Stimulated activated naive B cell treated with anti-CD40 and anti-IgM and Interleukin-4, amounts not matched to agents 10 μg/mL and 1 μg/mL and 100 μg/mL, for 72 hours (primary cell): ENCODE data around the gene CWC25.

Experiments used
- ATAC-seq, 2 donors: fragments of 150-1000 bp; cut with Tn5 transposase; replicated peaks; 2 replicates each; pipeline ENCODE4 v1.10.0; 2021; ENCODE audit warnings: moderate library complexity in 1 of 2
- DNase-seq: peaks from one replicate; pipeline ENCODE4 v3.0.0; 2021
- H3K27ac Mint-ChIP-seq: one replicate; pipeline ENCODE4 v1.8.0; 2022; ENCODE audit warnings: mild to moderate bottlenecking, mixed read lengths
- H3K27me3 Mint-ChIP-seq, 2 donors: one replicate each; pipeline ENCODE4 v1.8.0; 2022; ENCODE audit warnings: mixed read lengths in 2 of 2
- H3K36me3 Mint-ChIP-seq, 2 donors: one replicate each; pipeline ENCODE4 v1.8.0; 2022; ENCODE audit warnings: mixed read lengths in 2 of 2, mild to moderate bottlenecking in 1 of 2
- H3K4me1 Mint-ChIP-seq, 2 donors: one replicate each; pipeline ENCODE4 v1.8.0; 2022; ENCODE audit warnings: mixed read lengths in 2 of 2, mild to moderate bottlenecking in 1 of 2
- H3K4me3 Mint-ChIP-seq, 2 donors: one replicate each; pipeline ENCODE4 v1.8.0; 2022; ENCODE audit warnings: mild to moderate bottlenecking in 2 of 2, mixed read lengths in 2 of 2, moderate library complexity in 1 of 2
- H3K9me3 Mint-ChIP-seq, 2 donors: one replicate each; pipeline ENCODE4 v1.8.0; 2022; ENCODE audit warnings: mixed read lengths in 2 of 2, mild to moderate bottlenecking in 1 of 2

Gene CWC25

DNA sequence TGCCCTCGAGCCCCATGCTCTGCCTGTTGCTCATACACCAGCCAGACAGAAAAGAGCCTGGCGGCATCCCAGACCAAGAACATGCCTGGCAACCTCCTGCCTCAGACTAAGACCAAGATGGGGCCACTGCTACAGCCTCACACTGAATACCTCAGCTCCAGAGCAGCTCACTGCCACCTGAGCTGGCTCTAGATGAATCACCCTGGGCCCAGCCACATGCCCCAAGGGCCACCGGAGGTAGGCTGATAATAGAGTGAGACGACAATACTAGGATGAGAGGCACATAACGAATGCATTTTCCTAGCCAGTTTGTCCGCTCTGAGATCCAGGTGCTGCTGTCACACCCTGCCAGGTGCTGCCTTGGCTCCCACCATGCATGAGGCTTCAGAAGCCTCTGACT is 38.7 kb downstream of the CWC25 start:
- no peak overlapping the region for H3K27ac Mint-ChIP-seq
- no peak overlapping the region for H3K4me3 Mint-ChIP-seq
- peaks cover 8 to 38% of the 10 kb centered on the region in 2 donors for H3K36me3 Mint-ChIP-seq
- H3K9me3 Mint-ChIP-seq: no peaks in the 10 kb centered on the region
- DNase-seq: no peak
- ATAC-seq: no peak
- H3K27me3 Mint-ChIP-seq: no peaks in the 10 kb centered on the region
- H3K4me1 Mint-ChIP-seq: peaks cover 3 to 9% of the 10 kb centered on the region in 2 donors

DNA sequence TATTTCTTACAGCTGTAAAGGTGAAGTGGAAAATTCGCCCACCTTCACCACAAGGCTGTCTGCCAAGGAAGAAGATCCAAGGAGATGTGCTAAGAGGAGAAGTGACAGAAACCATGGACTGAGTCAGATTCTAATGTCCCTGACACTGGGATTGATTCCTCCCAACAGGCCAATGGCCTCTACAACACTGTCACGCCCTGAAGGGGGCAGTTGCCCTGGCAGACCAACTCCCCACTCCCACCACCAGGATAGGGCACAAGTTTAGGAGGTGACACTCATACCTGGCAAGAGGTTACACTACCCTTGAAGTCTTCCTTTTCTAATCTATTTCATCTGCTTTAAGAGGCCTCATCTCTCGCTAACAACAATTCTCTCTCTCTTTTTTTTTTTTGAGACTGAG is 41.9 kb downstream of the CWC25 start:
- Mint-ChIP-seq H3K4me3 (no peak overlapping the region), H3K27me3 (no peaks in the 10 kb centered on the region), H3K9me3 (no peaks in the 10 kb centered on the region), H3K4me1 (peaks cover 0 to 2% of the 10 kb centered on the region in 2 donors), H3K36me3 (peaks cover 17 to 50% of the 10 kb centered on the region in 2 donors), H3K27ac (no peak overlapping the region)
- ATAC-seq: no peak
- DNase-seq: no peak

DNA sequence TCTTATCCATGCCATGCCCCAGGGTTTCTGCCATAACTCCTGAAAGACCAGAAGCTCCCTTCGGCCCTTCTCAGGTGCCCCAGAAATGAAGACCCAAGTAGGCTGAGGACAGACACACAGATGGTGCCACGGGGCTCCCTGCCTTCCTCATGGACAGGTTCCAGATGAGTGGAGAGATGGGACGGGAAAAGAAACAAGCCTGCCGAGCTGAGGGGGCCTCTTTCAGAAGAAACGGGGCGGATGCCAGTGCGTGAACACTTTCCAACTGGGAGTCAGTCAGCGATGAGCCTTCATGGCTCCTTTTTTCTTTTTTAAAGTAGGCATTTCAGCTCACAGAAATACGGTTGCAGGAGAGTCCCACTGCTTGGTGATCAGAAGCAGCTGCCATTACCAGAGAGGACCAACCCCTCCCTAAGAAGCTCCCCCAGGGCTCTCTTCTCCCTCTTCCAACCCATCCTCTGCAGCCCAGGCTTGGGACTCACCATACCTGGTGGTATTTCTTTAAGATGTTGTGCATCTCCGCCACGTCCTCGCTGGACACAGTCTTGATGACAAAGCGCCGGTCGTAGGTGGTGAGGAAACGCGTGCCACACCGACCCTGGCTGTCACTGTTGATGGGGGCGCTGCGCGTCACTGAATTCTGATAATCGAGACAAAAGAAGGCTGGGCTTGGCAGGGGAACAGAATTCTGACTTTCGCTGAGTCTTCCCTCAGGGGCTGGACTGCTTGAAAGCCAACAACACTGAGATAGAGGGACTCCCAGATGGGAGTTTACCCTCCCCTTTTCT is 45.0 kb downstream of the CWC25 start:
- DNase-seq: no peak
- peak overlapping the region; percentile 62 for H3K27ac Mint-ChIP-seq
- no peaks in the 10 kb centered on the region for H3K27me3 Mint-ChIP-seq
- no peak overlapping the region for H3K4me3 Mint-ChIP-seq
- ATAC-seq: no peak
- no peaks in the 10 kb centered on the region for H3K4me1 Mint-ChIP-seq
- H3K36me3 Mint-ChIP-seq: peaks cover 19 to 44% of the 10 kb centered on the region in 2 donors
- no peaks in the 10 kb centered on the region for H3K9me3 Mint-ChIP-seq

DNA sequence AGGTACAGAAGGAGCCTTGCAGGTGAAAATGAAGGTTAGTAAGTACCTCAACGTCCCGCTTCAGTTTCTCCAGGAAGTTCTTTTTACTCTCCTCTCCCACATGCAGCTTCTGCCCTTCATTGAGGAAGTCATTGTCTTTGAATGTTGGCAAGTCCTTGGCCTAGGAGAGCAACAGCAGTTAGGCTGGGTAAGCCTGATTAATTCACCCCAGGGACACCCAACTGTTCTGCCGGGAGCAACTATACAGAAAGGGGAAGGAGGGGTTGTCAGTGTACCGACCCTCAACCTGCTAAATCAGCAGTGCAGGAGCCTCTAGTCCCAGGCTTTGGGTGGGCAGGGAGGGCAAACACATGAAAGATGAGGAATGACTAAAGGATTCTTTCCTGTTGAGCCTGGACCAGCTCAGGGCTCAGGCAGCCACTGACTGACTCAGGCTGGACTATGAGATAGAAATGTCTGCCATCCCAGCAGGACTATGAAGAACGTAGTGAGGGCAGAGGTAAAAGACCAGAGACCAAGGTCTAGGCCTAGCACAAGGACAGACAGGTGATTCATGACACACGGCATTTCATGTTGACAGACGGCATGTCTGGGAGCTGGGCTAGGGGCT is 47.4 kb downstream of the CWC25 start:
- DNase-seq (no peak), ATAC-seq (no peak)
- no peaks in the 10 kb centered on the region for H3K4me1 Mint-ChIP-seq
- no peak overlapping the region for H3K4me3 Mint-ChIP-seq
- H3K27me3 Mint-ChIP-seq: no peaks in the 10 kb centered on the region
- no peaks in the 10 kb centered on the region for H3K9me3 Mint-ChIP-seq
- peaks cover 30 to 47% of the 10 kb centered on the region in 2 donors for H3K36me3 Mint-ChIP-seq
- no peak overlapping the region for H3K27ac Mint-ChIP-seq

DNA sequence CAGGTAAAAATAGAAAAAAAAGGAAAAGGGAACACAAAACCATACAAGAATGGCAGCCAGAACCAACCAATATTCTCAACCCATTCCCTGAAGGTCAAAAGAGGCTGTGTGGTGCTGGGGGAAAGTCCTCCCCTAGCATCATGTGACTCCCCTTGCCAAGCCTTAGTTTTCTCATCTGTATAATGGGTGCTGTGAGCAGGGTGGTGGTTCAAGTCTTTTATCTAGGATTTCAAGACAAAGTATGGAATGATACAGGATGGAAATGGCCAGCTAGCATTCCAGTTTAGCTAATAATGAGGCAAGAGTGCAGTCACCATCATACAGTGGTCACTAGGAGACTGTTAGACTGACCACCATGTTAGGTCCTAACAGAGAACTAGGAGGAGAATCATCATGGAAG is 51.9 kb downstream of the CWC25 start:
- DNase-seq: no peak
- Mint-ChIP-seq H3K9me3 (no peaks in the 10 kb centered on the region), H3K4me3 (no peak overlapping the region), H3K36me3 (peaks cover 38 to 51% of the 10 kb centered on the region in 2 donors), H3K4me1 (no peaks in the 10 kb centered on the region), H3K27ac (no peak overlapping the region), H3K27me3 (no peaks in the 10 kb centered on the region)
- ATAC-seq: no peak

DNA sequence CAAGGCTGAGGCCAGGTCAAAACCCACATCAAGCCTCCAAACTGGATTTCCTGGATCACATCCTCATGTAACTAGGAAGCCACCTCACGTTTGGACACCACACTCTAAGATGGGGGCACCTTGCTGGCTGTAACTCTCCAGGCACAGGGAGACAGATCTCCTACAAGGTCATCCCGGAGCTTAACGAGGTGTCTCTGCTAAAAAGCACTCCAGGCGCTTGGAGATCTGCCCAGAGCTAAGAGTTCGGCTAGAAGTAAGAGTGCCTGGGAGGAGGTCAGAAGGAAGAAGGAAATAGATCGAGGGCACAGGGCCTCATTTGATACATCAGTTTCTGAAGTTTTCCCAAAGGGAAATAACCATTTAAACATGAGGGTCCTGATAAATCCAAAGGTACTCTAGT is 56.7 kb downstream of the CWC25 start:
- no peaks in the 10 kb centered on the region for H3K9me3 Mint-ChIP-seq
- H3K27me3 Mint-ChIP-seq: no peaks in the 10 kb centered on the region
- DNase-seq (no peak), ATAC-seq (no peak)
- peaks cover 0 to 6% of the 10 kb centered on the region in 2 donors for H3K4me1 Mint-ChIP-seq
- peak overlapping the region; percentile 33 for H3K27ac Mint-ChIP-seq
- H3K36me3 Mint-ChIP-seq: peaks cover 52 to 73% of the 10 kb centered on the region in 2 donors
- no peak overlapping the region for H3K4me3 Mint-ChIP-seq

DNA sequence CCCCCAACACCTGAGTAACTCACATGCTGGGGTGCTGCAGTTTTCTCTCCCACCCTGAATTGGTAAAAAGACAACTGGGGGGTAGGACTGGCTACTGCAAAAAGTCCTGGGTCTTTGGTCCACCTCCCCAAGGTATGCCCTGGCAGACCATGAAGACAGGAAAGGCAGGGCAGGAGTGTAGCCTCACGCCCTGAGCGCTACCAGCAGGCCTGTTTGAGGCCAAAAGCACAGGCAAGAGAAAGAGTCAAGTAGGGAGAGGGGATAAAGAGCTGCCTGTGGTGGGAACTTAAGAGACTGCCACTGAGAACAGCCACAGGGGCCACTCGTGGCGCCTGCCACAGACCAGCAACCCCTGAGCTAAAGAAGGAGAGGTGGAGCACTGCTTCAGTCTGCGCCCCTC is 58.8 kb downstream of the CWC25 start:
- H3K4me3 Mint-ChIP-seq: no peak overlapping the region
- H3K4me1 Mint-ChIP-seq: peaks cover 4 to 8% of the 10 kb centered on the region in 2 donors
- H3K27me3 Mint-ChIP-seq: no peaks in the 10 kb centered on the region
- H3K9me3 Mint-ChIP-seq: no peaks in the 10 kb centered on the region
- ATAC-seq (no peak), DNase-seq (no peak)
- H3K36me3 Mint-ChIP-seq: peaks cover 48 to 71% of the 10 kb centered on the region in 2 donors
- peak overlapping the region; percentile 56 for H3K27ac Mint-ChIP-seq

DNA sequence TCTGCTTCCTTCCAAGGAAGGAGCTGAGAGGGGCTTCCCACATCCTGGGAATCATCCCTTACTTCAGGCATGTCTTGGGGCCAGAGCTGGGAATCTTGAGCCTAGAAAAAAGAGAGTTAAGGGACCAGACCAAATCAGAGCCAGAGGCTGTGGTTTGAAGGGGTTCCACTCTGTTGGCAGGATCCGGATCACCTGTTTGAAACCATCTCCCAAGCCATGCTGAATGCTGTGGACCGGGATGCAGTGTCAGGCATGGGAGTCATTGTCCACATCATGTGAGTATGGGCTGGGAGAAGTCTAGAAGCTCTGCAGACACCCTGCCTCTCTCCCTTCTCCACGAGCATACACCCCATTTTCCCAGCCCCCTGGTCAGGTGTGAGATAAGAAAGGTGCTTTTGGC is 62.9 kb downstream of the CWC25 start:
- H3K4me3 Mint-ChIP-seq: no peak overlapping the region
- H3K27me3 Mint-ChIP-seq: no peaks in the 10 kb centered on the region
- peaks cover 6 to 8% of the 10 kb centered on the region in 2 donors for H3K4me1 Mint-ChIP-seq
- ATAC-seq: no peak
- H3K36me3 Mint-ChIP-seq: peaks cover 33 to 62% of the 10 kb centered on the region in 2 donors
- DNase-seq: no peak
- peak overlapping the region; percentile 65 for H3K27ac Mint-ChIP-seq
- H3K9me3 Mint-ChIP-seq: no peaks in the 10 kb centered on the region

DNA sequence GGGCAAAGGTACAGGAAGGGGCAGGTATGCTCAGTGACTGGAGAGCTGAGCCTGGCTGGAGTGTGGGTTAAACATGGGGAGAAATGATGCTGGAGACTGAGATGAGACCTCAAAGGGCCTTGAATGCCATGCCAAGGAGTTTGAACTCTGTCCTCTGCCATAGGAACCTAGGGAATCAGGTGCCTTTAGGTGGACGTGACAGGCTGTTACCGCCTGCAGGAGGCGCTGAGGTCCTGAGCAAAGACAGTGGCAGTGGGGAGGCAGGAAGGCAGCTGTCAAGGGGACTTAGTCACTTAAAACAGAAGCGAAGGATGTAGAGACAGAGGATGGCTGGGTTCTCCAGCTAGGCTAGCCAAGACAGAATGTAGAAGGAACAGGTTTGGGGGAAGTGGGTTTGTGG is 63.5 kb downstream of the CWC25 start:
- Mint-ChIP-seq H3K4me3 (no peak overlapping the region), H3K36me3 (peaks cover 26 to 56% of the 10 kb centered on the region in 2 donors), H3K27ac (no peak overlapping the region), H3K4me1 (peaks cover 6 to 8% of the 10 kb centered on the region in 2 donors), H3K27me3 (no peaks in the 10 kb centered on the region), H3K9me3 (no peaks in the 10 kb centered on the region)
- ATAC-seq (no peak), DNase-seq (no peak)

DNA sequence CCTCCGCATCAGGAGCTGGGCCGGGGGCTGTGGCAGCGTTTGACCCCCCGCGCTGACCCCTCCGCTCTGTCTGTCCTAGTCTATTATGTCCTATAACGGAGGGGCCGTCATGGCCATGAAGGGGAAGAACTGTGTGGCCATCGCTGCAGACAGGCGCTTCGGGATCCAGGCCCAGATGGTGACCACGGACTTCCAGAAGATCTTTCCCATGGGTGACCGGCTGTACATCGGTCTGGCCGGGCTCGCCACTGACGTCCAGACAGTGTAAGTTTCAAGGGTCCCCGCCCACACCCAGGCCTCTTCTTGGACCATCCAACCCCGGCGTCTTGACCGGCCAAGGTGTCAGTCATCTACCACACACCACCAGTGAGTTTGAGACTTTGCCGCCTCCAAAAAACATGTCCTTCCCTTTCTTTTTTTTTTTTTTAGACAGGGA is 72.0 kb downstream of the CWC25 start:
- no peak for ATAC-seq
- DNase-seq: no peak
- Mint-ChIP-seq H3K4me3 (peak overlapping the region; percentile 95 to 97), H3K36me3 (peaks cover 21 to 27% of the 10 kb centered on the region in 2 donors), H3K9me3 (no peaks in the 10 kb centered on the region), H3K4me1 (peaks cover 26 to 40% of the 10 kb centered on the region in 2 donors), H3K27me3 (peaks cover 18 to 22% of the 10 kb centered on the region in 2 donors), H3K27ac (peak overlapping the region; percentile 97)

DNA sequence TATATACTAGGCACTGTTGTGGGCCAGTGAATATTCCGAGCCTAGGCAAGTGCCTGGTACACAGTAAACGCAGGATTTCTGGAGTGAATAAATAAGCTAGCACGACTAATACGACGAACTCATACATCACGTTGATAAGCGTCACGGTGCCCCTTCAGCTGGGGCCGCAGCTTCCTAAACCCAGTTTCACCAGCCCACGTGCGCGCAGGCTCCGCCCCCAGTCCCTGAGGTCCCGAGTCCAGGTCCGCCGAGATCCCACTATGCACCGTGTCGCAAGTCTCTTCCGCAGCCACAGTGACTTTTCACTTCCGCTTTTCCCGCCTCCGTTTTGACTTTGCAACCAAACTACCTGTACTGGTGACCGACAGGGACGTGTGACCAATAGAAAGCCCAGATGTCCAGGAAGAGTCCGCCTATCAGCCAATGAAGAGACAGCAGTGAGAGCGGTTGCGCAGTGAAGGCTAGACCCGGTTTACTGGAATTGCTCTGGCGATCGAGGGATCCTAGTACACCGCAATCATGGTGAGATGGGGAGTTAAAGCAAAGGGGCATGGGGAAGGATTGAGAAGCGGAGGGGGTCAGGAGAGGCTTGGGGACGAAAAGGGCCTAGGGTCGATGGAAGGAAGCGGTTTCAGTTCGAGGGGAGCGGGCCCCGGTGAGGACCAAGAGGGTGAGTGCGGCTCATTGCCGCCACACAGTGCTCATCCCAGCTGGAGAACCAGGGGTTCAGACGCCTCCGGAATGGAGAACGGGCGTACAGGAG is 72.6 kb downstream of the CWC25 start, which contains the start of gene PSMB3:
TSS of gene PSMB3 (plus strand) at position 434 of the 763 bp plus-strand sequence. CDS start at position 520, 86 bp downstream.
- H3K4me3 Mint-ChIP-seq: peak within 1 kb of the TSS; percentile 95 to 97
- no peaks in the 10 kb centered on the region for H3K9me3 Mint-ChIP-seq
- ATAC-seq (peak; percentile 89 to 91), DNase-seq (peak; percentile 98)
- peaks cover 30 to 44% of the 10 kb centered on the region in 2 donors for H3K4me1 Mint-ChIP-seq
- peak within 1 kb of the TSS; percentile 97 for H3K27ac Mint-ChIP-seq
- H3K36me3 Mint-ChIP-seq: peaks cover 21 to 27% of the 10 kb centered on the region in 2 donors
- peaks cover 22 to 27% of the 10 kb centered on the region in 2 donors for H3K27me3 Mint-ChIP-seq

DNA sequence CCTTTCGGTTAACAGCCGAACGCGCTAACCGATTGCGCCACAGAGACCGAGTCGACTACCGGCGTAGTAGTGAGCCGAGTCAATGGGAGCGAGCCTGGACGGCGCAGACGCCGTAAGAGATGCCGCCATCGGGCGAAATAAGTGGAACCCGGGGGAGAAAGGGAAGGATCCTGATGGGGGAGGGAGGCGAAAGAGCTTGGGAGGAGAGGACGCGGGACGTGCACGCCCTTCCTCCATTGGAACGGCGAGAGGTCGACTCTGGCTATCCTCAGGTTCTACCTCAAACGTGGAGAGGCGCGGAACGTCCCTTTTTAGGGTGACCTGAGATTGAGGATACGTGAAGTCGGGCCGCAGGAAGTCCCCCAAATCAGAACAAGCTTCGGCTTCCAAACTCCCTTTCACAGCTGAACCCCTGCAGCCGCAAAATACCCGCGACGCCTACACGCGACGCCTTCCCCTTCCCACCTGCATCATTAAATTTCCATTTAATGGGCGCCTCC is 73.3 kb downstream of the CWC25 start:
- DNase-seq (peak; percentile 76), ATAC-seq (peak; percentile 41 to 45)
- no peaks in the 10 kb centered on the region for H3K9me3 Mint-ChIP-seq
- H3K27me3 Mint-ChIP-seq: peaks cover 24 to 30% of the 10 kb centered on the region in 2 donors
- peak overlapping the region; percentile 97 for H3K27ac Mint-ChIP-seq
- peaks cover 31 to 47% of the 10 kb centered on the region in 2 donors for H3K4me1 Mint-ChIP-seq
- peaks cover 21 to 27% of the 10 kb centered on the region in 2 donors for H3K36me3 Mint-ChIP-seq
- H3K4me3 Mint-ChIP-seq: peak overlapping the region; percentile 95 to 97

DNA sequence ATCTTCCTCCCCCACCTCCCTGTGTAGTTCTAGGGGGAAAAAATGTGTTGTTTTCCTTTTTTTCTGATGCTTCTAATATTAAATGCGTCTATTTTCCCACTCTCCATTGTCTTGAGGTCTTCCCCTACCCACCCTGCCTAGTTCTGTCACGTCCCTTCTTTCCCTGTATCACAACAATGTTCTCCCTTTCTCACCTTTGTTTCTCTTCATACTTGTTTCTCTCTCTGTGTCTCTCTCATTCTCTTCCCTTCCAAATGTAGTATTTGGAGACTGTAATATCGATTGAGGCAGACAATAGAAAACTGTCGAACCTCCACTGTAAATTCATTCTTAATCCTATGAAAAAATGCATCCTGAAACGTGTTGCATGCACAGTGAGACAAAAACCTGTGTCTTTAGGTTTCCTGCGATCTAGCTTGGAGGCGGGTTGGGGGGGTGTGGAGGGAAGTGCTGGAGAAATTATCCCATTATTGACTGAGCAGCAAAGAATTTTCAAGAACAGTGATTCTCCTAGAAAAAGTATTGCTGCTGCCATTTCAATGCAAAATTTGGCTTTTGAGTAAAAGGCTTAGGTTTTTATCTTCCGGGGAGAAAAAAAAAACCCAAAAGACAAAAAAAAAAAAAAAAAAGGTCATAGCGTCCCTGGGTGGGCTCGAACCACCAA is 73.8 kb downstream of the CWC25 start:
- H3K27me3 Mint-ChIP-seq: peaks cover 30 to 36% of the 10 kb centered on the region in 2 donors
- peaks cover 37 to 53% of the 10 kb centered on the region in 2 donors for H3K4me1 Mint-ChIP-seq
- H3K27ac Mint-ChIP-seq: peak overlapping the region; percentile 97
- H3K9me3 Mint-ChIP-seq: no peaks in the 10 kb centered on the region
- no peak for ATAC-seq
- H3K36me3 Mint-ChIP-seq: peaks cover 21 to 24% of the 10 kb centered on the region in 2 donors
- H3K4me3 Mint-ChIP-seq: peak overlapping the region; percentile 95 to 97
- no peak for DNase-seq
